ENCODE measurements around the gene COL9A3.
"Not testable (repeated sequence)": the region's sequence is repeated elsewhere in the genome, so short reads cannot be mapped to it uniquely, and the experiment has no call there.

The COL9A3 gene

GRCh38 chr20:62835931-62836861 is 19.3 kb downstream of the COL9A3 start:
- peak; percentile 36 for DNase-seq (ENCODE audit: low spot score)

- DNase-seq (ENCODE audit: low spot score): no peak
These were observed 20.2 kb downstream of the COL9A3 start for GRCh38 chr20:62836967-62837490.

- no peak for DNase-seq (ENCODE audit: low spot score)
These were observed 20.9 kb downstream of the COL9A3 start for GRCh38 chr20:62837790-62838127.

GRCh38 chr20:62838128-62838891 is 21.5 kb downstream of the COL9A3 start:
- no peak for DNase-seq (ENCODE audit: low spot score)

GRCh38 chr20:62839261-62839660 is 22.4 kb downstream of the COL9A3 start:
- DNase-seq (ENCODE audit: low spot score): no peak

- DNase-seq (ENCODE audit: low spot score): no peak
These were observed 23.0 kb downstream of the COL9A3 start for GRCh38 chr20:62839816-62840215.

GRCh38 chr20:62840244-62841197 is 23.7 kb downstream of the COL9A3 start:
- no peak for DNase-seq (ENCODE audit: low spot score)

- DNase-seq (ENCODE audit: low spot score): no peak
These were observed 24.9 kb downstream of the COL9A3 start for GRCh38 chr20:62841705-62842212.

- no peak for DNase-seq (ENCODE audit: low spot score)
These were observed 26.8 kb downstream of the COL9A3 start for GRCh38 chr20:62843656-62844055.

- no peak for DNase-seq (ENCODE audit: low spot score)
These were observed 27.3 kb downstream of the COL9A3 start for GRCh38 chr20:62844182-62844581.

GRCh38 chr20:62845416-62846160 is 28.7 kb downstream of the COL9A3 start:
- DNase-seq (ENCODE audit: low spot score): no peak

- no peak for DNase-seq (ENCODE audit: low spot score)
These were observed 29.5 kb downstream of the COL9A3 start for GRCh38 chr20:62846166-62846890.

- DNase-seq (ENCODE audit: low spot score): not testable (repeated sequence)
These were observed 32.1 kb downstream of the COL9A3 start for GRCh38 chr20:62848917-62849316.

GRCh38 chr20:62849431-62849830 is 32.6 kb downstream of the COL9A3 start:
- no peak for DNase-seq (ENCODE audit: low spot score)

GRCh38 chr20:62850333-62850974 is 33.6 kb downstream of the COL9A3 start:
- no peak for DNase-seq (ENCODE audit: low spot score)

- DNase-seq (ENCODE audit: low spot score): no peak
These were observed 35.3 kb downstream of the COL9A3 start for GRCh38 chr20:62852196-62852595.

- no peak for DNase-seq (ENCODE audit: low spot score)
These were observed 36.0 kb downstream of the COL9A3 start for GRCh38 chr20:62852841-62853240.

- DNase-seq (ENCODE audit: low spot score): not testable (repeated sequence)
These were observed 36.5 kb downstream of the COL9A3 start for GRCh38 chr20:62853304-62853703.

GRCh38 chr20:62854121-62854520 is 37.3 kb downstream of the COL9A3 start:
- no peak for DNase-seq (ENCODE audit: low spot score)

GRCh38 chr20:62855120-62855519 is 38.3 kb downstream of the COL9A3 start:
- no peak for DNase-seq (ENCODE audit: low spot score)

Data from kidney capillary endothelial cell (primary cell).